Hepatocyte (in vitro differentiated cells): ENCODE data around the gene CXCR1. TPM values are rescaled to one million over a fixed set of nuclear protein-coding genes. Genes with fewer than 3 reads are reported as not detected.
A peak's percentile ranks its signal among the peaks of the same experiment; 100 is the strongest.

Experiments used
- DNase-seq: peaks from one replicate; pipeline ENCODE4 v3.0.0-alpha.2; 2016; ENCODE audit warnings: low spot score
- H2AFZ ChIP-seq: fragments of 200-600 bp; sonication (generic); 2 replicates; pipeline ENCODE4 v1.6.0; 2016; ENCODE audit warnings: antibody characterized with exemption, mild to moderate bottlenecking
- H3K27ac ChIP-seq: fragments of 200-600 bp; sonication (generic); 2 replicates; pipeline ENCODE4 v1.5.1; 2016; ENCODE audit warnings: mild to moderate bottlenecking
- H3K27me3 ChIP-seq: fragments of 200-600 bp; sonication (generic); 2 replicates; pipeline ENCODE4 v1.6.1; 2016
- H3K36me3 ChIP-seq: fragments of 200-600 bp; sonication (generic); replicated peaks from 2 replicates; pipeline ENCODE4 v1.5.1; 2016; ENCODE audit warnings: low read depth; ENCODE audit not compliant: insufficient read depth
- H3K4me1 ChIP-seq: fragments of 200-600 bp; sonication (generic); 2 replicates; pipeline ENCODE4 v1.5.1; 2016; ENCODE audit warnings: mild to moderate bottlenecking, moderate library complexity; ENCODE audit not compliant: insufficient read depth
- H3K4me2 ChIP-seq: fragments of 200-600 bp; sonication (generic); 2 replicates; pipeline ENCODE4 v1.6.0; 2016
- H3K4me3 ChIP-seq: fragments of 200-600 bp; sonication (generic); 2 replicates; pipeline ENCODE4 v1.5.1; 2016; ENCODE audit warnings: mild to moderate bottlenecking
- H3K79me2 ChIP-seq: fragments of 200-600 bp; sonication (generic); 2 replicates; pipeline ENCODE4 v1.6.0; 2017; ENCODE audit warnings: mild to moderate bottlenecking
- H3K9me2 ChIP-seq: fragments of 200-600 bp; sonication (generic); replicated peaks from 2 replicates; pipeline ENCODE4 v1.6.0; 2017; ENCODE audit warnings: mild to moderate bottlenecking; ENCODE audit not compliant: insufficient read depth
- H3K9me3 ChIP-seq: fragments of 200-600 bp; sonication (generic); 2 replicates; pipeline ENCODE4 v1.5.1; 2016; ENCODE audit warnings: low read depth, mild to moderate bottlenecking
- H4K20me1 ChIP-seq: fragments of 200-600 bp; sonication (generic); 2 replicates; pipeline ENCODE4 v1.6.0; 2016; ENCODE audit warnings: mild to moderate bottlenecking; ENCODE audit not compliant: insufficient read depth, poor library complexity, severe bottlenecking
- EZH2 ChIP-seq: fragments of 200-600 bp; sonication (generic); IDR thresholded peaks from 2 replicates; pipeline ENCODE4 v1.6.1; 2016; ENCODE audit warnings: antibody characterized with exemption, mild to moderate bottlenecking, borderline replicate concordance
- EZH2phosphoT487 ChIP-seq: fragments of 200-600 bp; sonication (generic); IDR thresholded peaks from one replicate; pipeline ENCODE4 v1.6.1; 2018; ENCODE audit warnings: antibody characterized with exemption, mild to moderate bottlenecking, low read depth, moderate library complexity; ENCODE audit not compliant: unreplicated experiment, severe bottlenecking
- whole genome bisulfite sequencing: methylation state at CpG from one replicate; pipeline ENCODE4 v1.1.6; 2016; ENCODE audit warnings: low lambda C conversion rate; ENCODE audit errors: missing lambda C conversion rate; 5-methylcytosine and 5-hydroxymethylcytosine counted together
- polyA plus RNA-seq: library from polyadenylated mRNA; unstranded; fragments of >200 nt; fragmentation: Nextera tagmentation; extraction: Ambion mirVana; gene quantifications from 2 replicates; pipeline ENCODE4 v1.2.1, GENCODE V29; 2016
- total RNA-seq: library from RNA; depleted of rRNA; stranded (reverse); fragments of >200 nt; gene quantifications from 2 replicates; pipeline ENCODE4 v1.2.3, GENCODE V29; 2014
- TF ChIP-seq, protein P1 (sequence below): fragments of 200-600 bp; sonication (generic); IDR thresholded peaks from 2 replicates; pipeline ENCODE4 v1.5.1; 2016; ENCODE audit warnings: antibody characterized with exemption, mild to moderate bottlenecking; ENCODE audit not compliant: poor library complexity

The CXCR1 gene
- total and polyA plus RNA-seq, 2 experiments from 2014 or later, result not detected

DNA sequence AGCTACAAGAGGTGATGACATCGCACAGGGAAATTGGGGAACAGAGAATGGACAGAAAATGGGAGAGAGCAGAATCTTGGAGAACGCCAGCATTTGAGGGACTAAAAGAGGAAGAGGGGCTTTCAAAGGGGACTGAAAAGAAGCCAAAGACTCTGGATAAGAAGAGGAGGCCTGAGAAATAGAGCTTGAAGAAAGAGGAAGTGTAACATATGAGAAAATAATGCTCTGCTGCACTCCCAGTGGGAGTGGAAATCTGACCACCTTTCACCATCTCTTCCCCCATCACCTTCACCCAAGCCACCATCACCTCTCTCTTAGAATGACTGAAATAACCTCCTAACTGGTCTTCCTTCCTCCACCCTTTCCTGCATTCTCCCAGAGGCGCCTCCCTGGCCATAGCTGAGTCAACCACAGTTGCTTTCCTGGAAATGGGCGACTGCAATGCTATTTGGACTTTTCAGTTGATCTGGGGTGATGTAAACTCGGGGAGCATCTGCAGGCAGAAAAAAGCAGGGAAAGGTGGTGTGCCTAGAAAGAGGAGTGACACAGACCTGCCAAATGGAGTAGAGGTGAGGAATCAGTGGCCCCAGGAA is 16.8 kb downstream of the CXCR1 start:
- H3K4me1 ChIP-seq, result no peaks in the 10 kb centered on the region
- H3K9me2 ChIP-seq, result no peaks in the 10 kb centered on the region
- no peak for DNase-seq
- no peaks in the 10 kb centered on the region for H3K27me3 ChIP-seq
- TF ChIP-seq EZH2 (no peak), EZH2phosphoT487 (no peak)
- TF ChIP-seq, protein P1, sequence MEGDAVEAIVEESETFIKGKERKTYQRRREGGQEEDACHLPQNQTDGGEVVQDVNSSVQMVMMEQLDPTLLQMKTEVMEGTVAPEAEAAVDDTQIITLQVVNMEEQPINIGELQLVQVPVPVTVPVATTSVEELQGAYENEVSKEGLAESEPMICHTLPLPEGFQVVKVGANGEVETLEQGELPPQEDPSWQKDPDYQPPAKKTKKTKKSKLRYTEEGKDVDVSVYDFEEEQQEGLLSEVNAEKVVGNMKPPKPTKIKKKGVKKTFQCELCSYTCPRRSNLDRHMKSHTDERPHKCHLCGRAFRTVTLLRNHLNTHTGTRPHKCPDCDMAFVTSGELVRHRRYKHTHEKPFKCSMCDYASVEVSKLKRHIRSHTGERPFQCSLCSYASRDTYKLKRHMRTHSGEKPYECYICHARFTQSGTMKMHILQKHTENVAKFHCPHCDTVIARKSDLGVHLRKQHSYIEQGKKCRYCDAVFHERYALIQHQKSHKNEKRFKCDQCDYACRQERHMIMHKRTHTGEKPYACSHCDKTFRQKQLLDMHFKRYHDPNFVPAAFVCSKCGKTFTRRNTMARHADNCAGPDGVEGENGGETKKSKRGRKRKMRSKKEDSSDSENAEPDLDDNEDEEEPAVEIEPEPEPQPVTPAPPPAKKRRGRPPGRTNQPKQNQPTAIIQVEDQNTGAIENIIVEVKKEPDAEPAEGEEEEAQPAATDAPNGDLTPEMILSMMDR, result no peak
- H3K4me2 ChIP-seq, result no peak overlapping the region
- H3K27ac ChIP-seq, result no peak overlapping the region
- H3K4me3 ChIP-seq, result no peak overlapping the region
- no peak overlapping the region for H2AFZ ChIP-seq
- H3K9me3 ChIP-seq, result no peaks in the 10 kb centered on the region
- H3K79me2 ChIP-seq, result no peaks in the 10 kb centered on the region
- no peaks in the 10 kb centered on the region for H4K20me1 ChIP-seq
- no peaks in the 10 kb centered on the region for H3K36me3 ChIP-seq
- 90% methylated on average over 5 of the region's 5 CpGs for WGBS

DNA sequence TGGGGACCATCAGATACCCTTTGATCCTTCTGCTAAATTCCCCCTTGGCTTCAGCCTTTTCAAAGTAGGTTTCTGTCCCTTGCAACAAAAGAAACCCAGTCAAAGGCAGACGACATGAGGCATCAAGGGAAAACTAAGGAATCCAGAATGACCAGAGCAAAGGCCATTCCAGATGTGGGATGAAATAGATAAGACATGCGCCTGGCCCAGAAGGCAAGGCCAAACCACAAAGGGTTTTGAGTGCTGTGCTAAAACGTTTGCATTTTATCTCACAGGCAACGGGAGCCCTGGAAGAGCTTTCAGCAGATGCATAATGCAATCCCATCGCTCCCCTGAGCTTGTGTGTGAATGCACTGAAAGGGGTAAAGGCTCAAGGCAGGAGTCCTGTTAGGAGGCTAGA is 17.7 kb downstream of the CXCR1 start:
- no peaks in the 10 kb centered on the region for H4K20me1 ChIP-seq
- H3K79me2 ChIP-seq, result no peaks in the 10 kb centered on the region
- no peak overlapping the region for H3K4me2 ChIP-seq
- WGBS, result 41% methylated on average over 5 of the region's 5 CpGs
- no peaks in the 10 kb centered on the region for H3K36me3 ChIP-seq
- TF ChIP-seq, protein P1, result no peak
- TF ChIP-seq EZH2 (no peak), EZH2phosphoT487 (no peak)
- H3K9me2 ChIP-seq, result no peaks in the 10 kb centered on the region
- H3K4me1 ChIP-seq, result no peaks in the 10 kb centered on the region
- no peak for DNase-seq
- no peaks in the 10 kb centered on the region for H3K9me3 ChIP-seq
- no peak overlapping the region for H3K27ac ChIP-seq
- no peak overlapping the region for H2AFZ ChIP-seq
- no peaks in the 10 kb centered on the region for H3K27me3 ChIP-seq
- H3K4me3 ChIP-seq, result no peak overlapping the region

DNA sequence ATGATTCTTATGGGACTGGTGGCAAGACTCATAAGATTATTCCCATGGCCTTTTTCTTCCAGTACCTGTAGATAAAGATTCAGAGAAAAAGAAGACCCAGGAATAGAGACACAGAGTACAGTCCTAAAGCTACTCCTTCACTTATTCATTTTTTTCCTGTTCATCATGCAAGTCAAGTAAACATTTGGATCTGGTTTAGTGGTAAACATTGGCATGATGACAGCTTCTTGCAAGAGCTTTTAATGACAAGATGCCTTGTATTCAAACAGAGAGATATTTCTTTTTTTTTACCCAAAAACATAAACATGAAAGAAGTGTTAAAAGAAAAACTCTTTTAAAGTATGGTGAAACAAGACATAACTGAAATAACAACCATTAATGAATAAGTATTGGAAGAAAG is 20.7 kb downstream of the CXCR1 start:
- Histone ChIP-seq H3K4me2 (no peak overlapping the region), H4K20me1 (no peaks in the 10 kb centered on the region), H3K27ac (peak overlapping the region; percentile 63)

GRCh38 chr2:218145124-218145523 is 21.6 kb downstream of the CXCR1 start:
- Histone ChIP-seq H3K4me1 (no peaks in the 10 kb centered on the region), H3K9me2 (no peaks in the 10 kb centered on the region), H3K36me3 (no peaks in the 10 kb centered on the region), H3K9me3 (no peaks in the 10 kb centered on the region), H3K4me3 (no peak overlapping the region), H3K27ac (peak overlapping the region; percentile 63), H3K27me3 (no peaks in the 10 kb centered on the region), H4K20me1 (no peaks in the 10 kb centered on the region), H3K79me2 (no peaks in the 10 kb centered on the region), H2AFZ (no peak overlapping the region), H3K4me2 (no peak overlapping the region)
- TF ChIP-seq, protein P1, result no peak
- no peak for TF ChIP-seq EZH2phosphoT487
- no peak for TF ChIP-seq EZH2
- WGBS, result 52% methylated on average over 3 of the region's 3 CpGs
- DNase-seq, result peak; percentile 60

More for the DNA sequence above, 20.7 kb downstream of the CXCR1 start:
- TF ChIP-seq EZH2, result no peak
- no peak for TF ChIP-seq EZH2phosphoT487
- Histone ChIP-seq H3K9me2 (no peaks in the 10 kb centered on the region), H3K79me2 (no peaks in the 10 kb centered on the region), H2AFZ (no peak overlapping the region), H3K9me3 (no peaks in the 10 kb centered on the region), H3K36me3 (no peaks in the 10 kb centered on the region), H3K27me3 (no peaks in the 10 kb centered on the region), H3K4me3 (no peak overlapping the region), H3K4me1 (no peaks in the 10 kb centered on the region)
- DNase-seq, result no peak
